Measurements from ENCODE around the gene ISM1.

- TF ChIP-seq, protein P1, sequence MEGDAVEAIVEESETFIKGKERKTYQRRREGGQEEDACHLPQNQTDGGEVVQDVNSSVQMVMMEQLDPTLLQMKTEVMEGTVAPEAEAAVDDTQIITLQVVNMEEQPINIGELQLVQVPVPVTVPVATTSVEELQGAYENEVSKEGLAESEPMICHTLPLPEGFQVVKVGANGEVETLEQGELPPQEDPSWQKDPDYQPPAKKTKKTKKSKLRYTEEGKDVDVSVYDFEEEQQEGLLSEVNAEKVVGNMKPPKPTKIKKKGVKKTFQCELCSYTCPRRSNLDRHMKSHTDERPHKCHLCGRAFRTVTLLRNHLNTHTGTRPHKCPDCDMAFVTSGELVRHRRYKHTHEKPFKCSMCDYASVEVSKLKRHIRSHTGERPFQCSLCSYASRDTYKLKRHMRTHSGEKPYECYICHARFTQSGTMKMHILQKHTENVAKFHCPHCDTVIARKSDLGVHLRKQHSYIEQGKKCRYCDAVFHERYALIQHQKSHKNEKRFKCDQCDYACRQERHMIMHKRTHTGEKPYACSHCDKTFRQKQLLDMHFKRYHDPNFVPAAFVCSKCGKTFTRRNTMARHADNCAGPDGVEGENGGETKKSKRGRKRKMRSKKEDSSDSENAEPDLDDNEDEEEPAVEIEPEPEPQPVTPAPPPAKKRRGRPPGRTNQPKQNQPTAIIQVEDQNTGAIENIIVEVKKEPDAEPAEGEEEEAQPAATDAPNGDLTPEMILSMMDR (IDR thresholded peaks at IDR 0.05), result no peak
- no peak for TF ChIP-seq POLR2A (IDR thresholded peaks at IDR 0.05)
Measured at GRCh38 chr20:13271977-13272975, 51.2 kb downstream of the ISM1 start.
